ENCODE measurements around the gene RBMS1.

GRCh38 chr2:160291382-160291781 is 202.2 kb downstream of the RBMS1 start:
- TF ChIP-seq CTCF (IDR thresholded peaks at IDR 0.05; ENCODE audit: low read depth, low read length, poor library complexity, severe bottlenecking) (no peak), EZH2phosphoT487 (IDR thresholded peaks at IDR 0.05; ENCODE audit: borderline replicate concordance, low read length) (no peak)

All from DOHH2 (cell line).